ENCODE results near the gene CDH13. TPM values are rescaled to one million over a fixed set of nuclear protein-coding genes. Genes with fewer than 3 reads are reported as not detected.

CDH13 gene
- polyA plus RNA-seq, 2 of the 4 experiments (the other 2 are of a cell fraction) = not detected

- Histone ChIP-seq H3K9me3 (no peaks in the 10 kb centered on the region), H3K4me2 (no peak overlapping the region), H3K27ac (no peak overlapping the region), H3K4me1 (no peaks in the 10 kb centered on the region), H3K4me3 (no peak overlapping the region)
- TF ChIP-seq PBX3 (IDR thresholded peaks at IDR 0.05) = no peak
- no peak for TF ChIP-seq POLR2A (IDR thresholded peaks at IDR 0.05; ENCODE audit: low read length)
- TF ChIP-seq TFCP2L1 (CRISPR knock-in tag; IDR thresholded peaks at IDR 0.05) = no peak
- no peak for TF ChIP-seq RNF2 (IDR thresholded peaks at IDR 0.05; ENCODE audit: borderline replicate concordance, low read depth)
- no peak for TF ChIP-seq MYC (IDR thresholded peaks at IDR 0.05; ENCODE audit: borderline replicate concordance, low read length)
- TF ChIP-seq PHF8 (IDR thresholded peaks at IDR 0.05; ENCODE audit: borderline replicate concordance, low read depth) = no peak
- TF ChIP-seq NFE2L2 (conservative IDR thresholded peaks at IDR 0.05; ENCODE audit: low read length) = no peak
- no peak for TF ChIP-seq HES2 (IDR thresholded peaks at IDR 0.05)
- ChIA-PET CTCF (no interaction called here), POLR2A (no interaction called here)
- 16% methylated on average over 5 of the region's 5 CpGs for WGBS (ENCODE audit: missing lambda C conversion rate)
- no peak for DNase-seq (ENCODE audit: low read depth in 1 of 2, low spot score in 1 of 2)
- no peak for FAIRE-seq
- ATAC-seq = no peak
Measured at GRCh38 chr16:82965808-82966207, 339.0 kb downstream of the CDH13 start.

GRCh38 chr16:82967424-82967823 lies 340.7 kb downstream of the CDH13 start:
- Histone ChIP-seq H3K9me3 (no peaks in the 10 kb centered on the region), H3K4me3 (no peak overlapping the region), H3K4me1 (no peaks in the 10 kb centered on the region), H3K27ac (no peak overlapping the region), H3K4me2 (no peak overlapping the region)
- CTCF ChIA-PET = no interaction called here
- no peak for FAIRE-seq
- POLR2A ChIA-PET = no interaction called here
- ATAC-seq = no peak
- 32% methylated on average over 7 of the region's 7 CpGs for WGBS (ENCODE audit: missing lambda C conversion rate)
- TF ChIP-seq CTCF (IDR thresholded peaks at IDR 0.05) = no peak
- no peak for TF ChIP-seq RARB (CRISPR knock-in tag; IDR thresholded peaks at IDR 0.05)
- DNase-seq (ENCODE audit: low read depth in 1 of 2, low spot score in 1 of 2) = no peak

- ATAC-seq (no peak), DNase-seq (ENCODE audit: low read depth in 1 of 2, low spot score in 1 of 2) (no peak), FAIRE-seq (no peak)
- WGBS (ENCODE audit: missing lambda C conversion rate) = 34% methylated on average over 5 of the region's 5 CpGs
- H3K4me2 ChIP-seq = no peak overlapping the region
- no peak for TF ChIP-seq CTCF (IDR thresholded peaks at IDR 0.05)
- no peak for TF ChIP-seq ESRRA (IDR thresholded peaks at IDR 0.05; ENCODE audit: borderline replicate concordance, low read length)
- no peak for TF ChIP-seq HOXB5 (CRISPR knock-in tag; IDR thresholded peaks at IDR 0.05)
- no peak for TF ChIP-seq GATA3 (IDR thresholded peaks at IDR 0.05; ENCODE audit: borderline replicate concordance)
- TF ChIP-seq ZC3H11A (IDR thresholded peaks at IDR 0.05) = no peak
- TF ChIP-seq SREBF2 (IDR thresholded peaks at IDR 0.05) = no peak
- TF ChIP-seq HOXB13 (CRISPR knock-in tag; IDR thresholded peaks at IDR 0.05; ENCODE audit: low read depth) = no peak
- no peak for TF ChIP-seq RCOR1 (IDR thresholded peaks at IDR 0.05; ENCODE audit: low read depth, low read length)
- TF ChIP-seq USF2 (IDR thresholded peaks at IDR 0.05) = no peak
- no peak for TF ChIP-seq ELK1 (IDR thresholded peaks at IDR 0.05; ENCODE audit: low read depth, low read length)
- no peak for TF ChIP-seq CHD4 (IDR thresholded peaks at IDR 0.05; ENCODE audit: borderline replicate concordance)
- no peak for TF ChIP-seq MAZ (IDR thresholded peaks at IDR 0.05; ENCODE audit: borderline replicate concordance, low read depth, low read length)
- TF ChIP-seq HES2 (IDR thresholded peaks at IDR 0.05) = no peak
- no peak for TF ChIP-seq KDM5A (IDR thresholded peaks at IDR 0.05)
- TF ChIP-seq TP53 (CRISPR knock-in tag; IDR thresholded peaks at IDR 0.05) = no peak
- no peak for TF ChIP-seq NFE2L2 (conservative IDR thresholded peaks at IDR 0.05; ENCODE audit: low read length)
- no peak for TF ChIP-seq RFX5 (IDR thresholded peaks at IDR 0.05)
- no peak for TF ChIP-seq SMC3 (IDR thresholded peaks at IDR 0.05)
- H3K27ac ChIP-seq = no peak overlapping the region
- no peak overlapping the region for H3K4me3 ChIP-seq
- ChIA-PET POLR2A (no interaction called here), CTCF (no interaction called here)
- no peaks in the 10 kb centered on the region for H3K9me3 ChIP-seq
- H3K4me1 ChIP-seq = no peaks in the 10 kb centered on the region
Measured at GRCh38 chr16:82971126-82971525, 344.4 kb downstream of the CDH13 start.
